GM19467 (cell line): Measurements from ENCODE around the gene TAGLN.
"Not testable (repeated sequence)": the region's sequence is repeated elsewhere in the genome, so short reads cannot be mapped to it uniquely, and the experiment has no call there.

Experiments used
- ATAC-seq: cut with Tn5 transposase; IDR thresholded peaks from one replicate; pipeline ENCODE4 v1.9.1; 2021; ENCODE audit warnings: mild to moderate bottlenecking, moderate library complexity; ENCODE audit not compliant: unreplicated experiment

TAGLN gene

DNA sequence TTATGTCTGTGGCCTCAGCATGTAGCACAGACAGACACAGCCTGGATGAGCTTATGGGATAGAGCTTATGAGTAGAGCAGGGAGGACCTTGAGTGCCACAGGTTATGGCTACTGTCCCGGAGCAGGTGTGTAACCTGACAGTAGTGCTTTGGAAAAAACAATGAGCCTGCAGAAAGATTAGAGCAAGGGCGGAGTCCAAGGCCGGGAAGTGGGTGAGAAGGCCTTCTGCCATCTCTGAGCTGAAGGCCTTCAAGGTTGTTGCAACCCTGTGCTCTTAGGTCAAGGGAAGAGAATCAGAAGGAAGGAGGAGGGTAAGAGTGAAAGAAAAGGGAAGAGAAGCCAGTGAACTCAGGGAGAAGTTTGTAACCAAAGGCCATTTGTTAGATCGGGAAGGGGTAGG, 3.9 kb upstream of the TAGLN start:
- ATAC-seq = no peak

DNA sequence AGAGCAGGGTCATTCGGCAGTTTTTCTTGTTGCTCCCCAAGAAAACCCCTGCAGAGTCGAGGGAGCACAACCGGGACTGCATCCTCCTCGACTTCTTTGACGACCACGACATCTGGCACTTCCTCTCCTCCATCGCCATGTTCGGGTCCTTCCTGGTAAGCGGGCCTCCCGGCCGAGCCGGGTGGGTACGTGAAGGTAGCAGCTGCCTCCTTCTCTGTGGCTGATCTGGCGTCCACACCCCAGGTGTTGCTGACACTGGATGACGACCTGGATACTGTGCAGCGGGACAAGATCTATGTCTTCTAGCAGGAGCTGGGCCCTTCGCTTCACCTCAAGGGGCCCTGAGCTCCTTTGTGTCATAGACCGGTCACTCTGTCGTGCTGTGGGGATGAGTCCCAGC, 3.4 kb upstream of the TAGLN start:
- ATAC-seq = no peak

- no peak for ATAC-seq
Measured at GRCh38 chr11:117197006-117197405, 2.2 kb upstream of the TAGLN start.

- no peak for ATAC-seq
Measured at GRCh38 chr11:117197516-117198456, 1.4 kb upstream of the TAGLN start.

DNA sequence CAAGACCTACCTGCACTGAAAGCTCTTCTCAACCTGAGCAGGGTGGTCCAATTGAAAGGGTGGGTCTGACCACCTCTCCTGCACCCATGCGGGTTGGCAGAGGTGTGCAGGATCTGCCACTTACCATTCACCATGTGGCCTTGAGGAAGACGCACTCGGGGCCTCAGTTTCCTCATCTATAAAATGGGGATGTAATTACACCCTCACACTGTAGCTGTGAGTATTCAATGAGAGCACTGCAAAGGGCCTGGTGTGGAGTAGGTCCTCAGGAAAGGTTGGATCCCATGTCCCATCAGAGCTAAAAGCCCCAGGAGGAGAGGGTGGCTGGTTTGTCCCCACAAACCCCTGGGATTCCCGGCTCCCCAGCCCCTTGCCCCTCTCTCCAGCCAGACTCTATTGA, 557 bp upstream of the TAGLN start:
- no peak for ATAC-seq

DNA sequence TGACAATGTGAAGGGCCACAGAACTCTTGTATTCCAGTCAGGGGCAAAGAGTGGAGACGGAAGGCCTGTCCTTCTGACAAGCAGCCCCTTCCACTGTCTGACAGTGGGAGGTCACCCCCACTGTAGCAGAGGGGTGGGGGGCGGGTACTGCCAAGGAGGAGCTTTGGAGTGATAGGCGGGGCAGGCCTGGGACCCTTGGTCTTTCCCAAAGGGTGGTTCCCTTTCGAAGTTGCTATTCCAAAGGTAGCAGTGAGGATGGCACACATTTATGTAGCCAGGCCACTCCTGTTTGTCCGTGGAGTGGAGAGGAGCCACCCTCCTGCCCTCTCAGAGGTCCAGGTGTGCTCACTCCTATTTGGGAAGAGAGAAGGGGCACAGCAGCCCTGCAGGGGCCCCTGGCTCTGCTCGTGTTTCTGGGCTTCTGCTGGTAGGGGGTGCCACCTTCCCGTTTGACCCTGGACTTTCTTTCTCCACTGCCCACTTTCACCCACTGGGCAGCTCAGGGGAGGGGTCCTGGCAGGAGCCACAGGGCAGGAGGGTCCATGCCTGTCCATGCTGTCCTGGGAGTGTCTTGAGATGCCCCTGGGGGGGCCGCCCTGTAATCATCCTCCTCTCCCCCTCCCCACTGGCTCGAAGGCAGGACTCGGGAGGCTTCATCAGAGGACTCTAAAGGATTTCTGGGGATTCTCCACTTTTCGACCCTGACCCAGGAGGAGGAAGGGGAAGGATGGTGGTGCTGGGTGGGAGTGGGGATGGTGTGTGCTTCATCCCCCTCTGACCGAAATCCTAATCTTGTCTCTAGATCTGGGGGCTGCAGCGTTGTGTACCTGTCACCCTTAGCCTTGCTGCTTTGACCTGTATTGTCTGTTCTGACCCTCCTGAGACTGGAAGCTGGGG, 994 bp downstream of the TAGLN start:
- no peak for ATAC-seq

GRCh38 chr11:117200813-117201657, 1.9 kb downstream of the TAGLN start:
- no peak for ATAC-seq

DNA sequence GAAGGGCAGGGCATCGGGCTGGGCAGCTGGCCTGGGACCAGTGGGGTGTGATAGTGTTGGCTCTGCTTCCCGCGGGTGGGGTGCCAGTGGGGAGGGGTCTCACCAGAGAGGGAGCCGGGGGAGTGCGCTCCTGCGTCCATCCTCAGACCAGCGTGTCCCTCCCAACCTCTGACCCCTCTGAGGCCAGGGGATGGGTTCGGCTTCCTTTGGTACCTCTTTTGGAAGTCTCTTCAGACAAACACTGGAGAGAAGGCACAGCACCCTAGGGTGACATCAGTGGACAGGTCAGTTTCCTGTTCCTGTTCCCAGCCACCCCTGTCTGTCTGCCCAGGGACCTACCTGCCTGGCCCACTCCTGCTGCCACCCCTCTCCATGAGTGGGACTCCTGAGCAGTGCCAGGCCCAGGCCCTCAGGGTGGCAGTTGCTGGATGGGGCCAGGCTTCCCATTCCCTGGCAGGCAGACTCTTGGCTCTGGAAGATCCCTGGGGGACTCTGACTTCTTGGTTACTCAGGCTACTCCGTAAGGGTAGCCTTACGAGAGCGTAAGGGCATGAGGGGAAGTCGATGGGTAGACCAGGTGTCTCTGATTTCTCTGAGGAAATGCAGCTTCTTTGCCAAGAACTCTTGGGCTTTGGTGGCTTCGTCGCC, 2.6 kb downstream of the TAGLN start:
- ATAC-seq = no peak

DNA sequence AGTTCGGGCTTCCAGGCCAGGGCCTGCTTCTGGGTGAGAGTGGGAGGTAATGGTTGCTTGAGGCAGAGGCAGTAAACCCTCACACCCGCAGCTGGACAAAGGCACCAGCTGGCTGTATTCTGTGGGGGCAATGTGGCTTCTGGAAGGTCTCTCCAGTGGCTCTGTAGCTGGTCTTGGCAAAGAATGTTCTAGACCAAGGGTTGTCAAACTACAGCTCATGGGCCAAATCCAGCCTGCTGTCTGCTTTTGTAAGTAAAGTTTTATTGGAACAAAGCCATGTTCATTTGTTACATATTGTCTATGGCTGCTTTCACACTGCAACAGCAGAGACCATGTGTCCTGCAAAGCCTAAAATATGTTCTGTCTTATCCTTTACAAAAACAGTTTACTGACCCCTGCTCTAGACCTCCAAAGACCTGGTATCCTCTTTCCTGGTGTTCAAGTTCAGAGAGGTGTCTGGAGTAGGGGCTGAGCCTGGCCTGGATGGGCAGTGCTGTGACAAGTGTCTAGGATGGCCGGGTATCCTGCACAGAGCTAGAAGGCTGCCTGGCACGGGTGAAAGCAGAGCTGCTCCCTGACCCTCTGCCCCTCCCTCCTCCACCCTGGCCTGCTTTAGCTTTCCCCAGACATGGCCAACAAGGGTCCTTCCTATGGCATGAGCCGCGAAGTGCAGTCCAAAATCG, 3.4 kb downstream of the TAGLN start:
- ATAC-seq = no peak

DNA sequence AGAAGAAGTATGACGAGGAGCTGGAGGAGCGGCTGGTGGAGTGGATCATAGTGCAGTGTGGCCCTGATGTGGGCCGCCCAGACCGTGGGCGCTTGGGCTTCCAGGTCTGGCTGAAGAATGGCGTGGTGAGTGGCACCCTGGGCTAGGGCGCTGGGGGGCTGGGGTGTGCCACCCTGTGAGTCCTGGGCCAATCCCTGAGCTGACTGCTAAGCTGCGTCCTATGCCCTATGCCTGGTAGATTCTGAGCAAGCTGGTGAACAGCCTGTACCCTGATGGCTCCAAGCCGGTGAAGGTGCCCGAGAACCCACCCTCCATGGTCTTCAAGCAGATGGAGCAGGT, 3.9 kb downstream of the TAGLN start:
- no peak for ATAC-seq

DNA sequence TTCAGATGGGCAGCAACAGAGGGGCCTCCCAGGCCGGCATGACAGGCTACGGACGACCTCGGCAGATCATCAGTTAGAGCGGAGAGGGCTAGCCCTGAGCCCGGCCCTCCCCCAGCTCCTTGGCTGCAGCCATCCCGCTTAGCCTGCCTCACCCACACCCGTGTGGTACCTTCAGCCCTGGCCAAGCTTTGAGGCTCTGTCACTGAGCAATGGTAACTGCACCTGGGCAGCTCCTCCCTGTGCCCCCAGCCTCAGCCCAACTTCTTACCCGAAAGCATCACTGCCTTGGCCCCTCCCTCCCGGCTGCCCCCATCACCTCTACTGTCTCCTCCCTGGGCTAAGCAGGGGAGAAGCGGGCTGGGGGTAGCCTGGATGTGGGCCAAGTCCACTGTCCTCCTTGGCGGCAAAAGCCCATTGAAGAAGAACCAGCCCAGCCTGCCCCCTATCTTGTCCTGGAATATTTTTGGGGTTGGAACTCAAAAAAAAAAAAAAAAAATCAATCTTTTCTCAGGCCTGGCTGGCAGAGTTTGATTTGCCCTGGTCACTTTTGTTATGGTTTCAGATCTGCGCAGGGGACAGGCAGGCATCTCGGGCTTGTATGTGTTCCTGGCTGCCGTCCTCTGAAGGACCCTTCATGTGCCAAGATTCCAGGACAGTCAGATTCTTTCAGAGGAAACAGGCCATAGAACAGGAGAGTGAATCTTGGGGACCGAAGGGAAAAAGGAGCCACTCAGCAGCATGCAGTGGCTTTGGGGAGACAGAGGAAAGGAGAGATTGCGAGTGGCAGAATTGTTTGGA, 5.3 kb downstream of the TAGLN start:
- no peak for ATAC-seq

GRCh38 chr11:117205211-117205818, 6.1 kb downstream of the TAGLN start:
- ATAC-seq = no peak

- not testable (repeated sequence) for ATAC-seq
Measured at GRCh38 chr11:117206111-117206510, 6.9 kb downstream of the TAGLN start.

- ATAC-seq = not testable (repeated sequence)
Measured at GRCh38 chr11:117206859-117207258, 7.7 kb downstream of the TAGLN start.

DNA sequence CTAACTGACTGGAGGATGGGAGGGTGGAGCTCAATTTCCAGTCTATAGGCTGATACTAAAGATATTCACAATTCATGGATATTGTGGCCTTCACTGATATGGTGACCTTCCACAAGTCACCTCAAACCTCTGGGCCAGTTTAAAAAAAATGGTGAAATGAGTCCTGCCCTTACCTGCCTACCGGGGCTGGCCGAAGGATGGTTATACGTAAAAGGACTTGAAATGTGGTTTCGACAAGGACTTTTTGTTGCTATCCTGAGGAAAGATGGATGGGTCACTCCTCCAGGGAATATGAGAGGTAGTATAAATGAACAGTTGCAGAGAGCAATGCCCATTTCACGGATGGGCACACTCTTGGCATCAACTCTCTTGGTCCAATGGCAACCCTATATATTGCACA, 8.3 kb downstream of the TAGLN start:
- not testable (repeated sequence) for ATAC-seq

DNA sequence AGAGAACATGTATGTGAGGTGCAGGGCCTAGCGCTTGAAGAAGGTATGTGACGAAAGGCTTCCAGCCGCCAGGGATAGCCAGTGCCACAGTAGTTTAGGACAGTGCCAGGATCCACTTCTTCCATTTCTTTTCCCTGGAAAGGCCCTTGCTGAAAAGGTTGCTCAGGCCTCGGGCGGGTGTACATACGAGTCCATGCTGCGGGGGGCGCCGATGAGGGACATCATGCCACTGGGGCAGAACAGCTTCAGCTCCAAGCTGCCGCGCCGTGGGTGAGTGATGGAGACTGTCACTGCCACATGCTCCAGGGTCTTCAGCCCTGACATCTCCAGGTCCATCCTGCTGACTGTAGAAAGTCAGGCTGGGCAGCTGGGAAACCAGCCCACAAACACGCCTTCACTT, 9.5 kb downstream of the TAGLN start:
- ATAC-seq = not testable (repeated sequence)

- not testable (repeated sequence) for ATAC-seq
Measured at GRCh38 chr11:117209351-117210125, 10.4 kb downstream of the TAGLN start.

- ATAC-seq = no peak
Measured at GRCh38 chr11:117210620-117211019, 11.4 kb downstream of the TAGLN start.
